Adrenal gland (tissue), 5 donors: ENCODE measurements around the gene ADAMTS18.

Experiments used
- POLR2A ChIP-seq, 2 donors: fragments of 450-650 bp; IDR thresholded peaks; one replicate each; pipeline ENCODE4 v1.6.1; 2017; ENCODE audit warnings: antibody characterized with exemption in 2 of 2, mild to moderate bottlenecking in 2 of 2, moderate library complexity in 1 of 2
- TF ChIP-seq, protein P1 (sequence below), 6 experiments: fragments of 450-650 bp in 4 of 6; fragments of 200-600 bp in 2 of 6; sonication (generic) in 1 of 6; IDR thresholded peaks; 1 replicate in 5 of 6; 2 replicates in 1 of 6; pipeline versions ENCODE4 v1.5.1 to v1.8.0; 2016 to 2021; ENCODE audit warnings: antibody characterized with exemption in 6 of 6, mild to moderate bottlenecking in 2 of 6, moderate library complexity in 1 of 6
- donor health status: DM: no; HTN: no; CAD: no.

- TF ChIP-seq POLR2A (IDR thresholded peaks at IDR 0.05): no peak
- TF ChIP-seq, protein P1, sequence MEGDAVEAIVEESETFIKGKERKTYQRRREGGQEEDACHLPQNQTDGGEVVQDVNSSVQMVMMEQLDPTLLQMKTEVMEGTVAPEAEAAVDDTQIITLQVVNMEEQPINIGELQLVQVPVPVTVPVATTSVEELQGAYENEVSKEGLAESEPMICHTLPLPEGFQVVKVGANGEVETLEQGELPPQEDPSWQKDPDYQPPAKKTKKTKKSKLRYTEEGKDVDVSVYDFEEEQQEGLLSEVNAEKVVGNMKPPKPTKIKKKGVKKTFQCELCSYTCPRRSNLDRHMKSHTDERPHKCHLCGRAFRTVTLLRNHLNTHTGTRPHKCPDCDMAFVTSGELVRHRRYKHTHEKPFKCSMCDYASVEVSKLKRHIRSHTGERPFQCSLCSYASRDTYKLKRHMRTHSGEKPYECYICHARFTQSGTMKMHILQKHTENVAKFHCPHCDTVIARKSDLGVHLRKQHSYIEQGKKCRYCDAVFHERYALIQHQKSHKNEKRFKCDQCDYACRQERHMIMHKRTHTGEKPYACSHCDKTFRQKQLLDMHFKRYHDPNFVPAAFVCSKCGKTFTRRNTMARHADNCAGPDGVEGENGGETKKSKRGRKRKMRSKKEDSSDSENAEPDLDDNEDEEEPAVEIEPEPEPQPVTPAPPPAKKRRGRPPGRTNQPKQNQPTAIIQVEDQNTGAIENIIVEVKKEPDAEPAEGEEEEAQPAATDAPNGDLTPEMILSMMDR (IDR thresholded peaks at IDR 0.05): no peak
Observed at GRCh38 chr16:77434530-77435271, at the start of gene ADAMTS18.
